WTC11 (cell line): ENCODE measurements around the gene TOMM40. TPM values are rescaled to one million over a fixed set of nuclear protein-coding genes. Genes with fewer than 3 reads are reported as not detected.

Experiments
- ATAC-seq: fragments of 200-7000 bp; cut with Tn5 transposase; 2 replicates; pipeline ENCODE4 v1.10.0; 2021; ENCODE audit warnings: mild to moderate bottlenecking, moderate library complexity
- CTCF ChIA-PET: fragments of 300-600 bp; sonication (Branson Sonifier 250); formaldehyde crosslinking; loops from one replicate; lab custom pipeline; 2021; ENCODE audit warnings: antibody characterized with exemption; lab: Charles Lee
- POLR2A ChIA-PET: fragments of 350-600 bp; sonication (Branson Sonifier 250); formaldehyde crosslinking; loops from one replicate; lab custom pipeline; 2021; ENCODE audit warnings: antibody characterized with exemption; lab: Charles Lee
- DNase-seq: peaks from one replicate; pipeline ENCODE4 v3.0.0; 2021; ENCODE audit warnings: low spot score
- H3K27ac Mint-ChIP-seq: 2 replicates; pipeline ENCODE4 v1.8.0; 2021; ENCODE audit warnings: mixed read lengths
- H3K27me3 Mint-ChIP-seq: 2 replicates; pipeline ENCODE4 v1.8.0; 2021; ENCODE audit warnings: low read depth, mild to moderate bottlenecking, moderate library complexity, mixed read lengths
- H3K36me3 Mint-ChIP-seq: 2 replicates; pipeline ENCODE4 v1.8.0; 2021; ENCODE audit warnings: mixed read lengths
- H3K4me1 Mint-ChIP-seq: 2 replicates; pipeline ENCODE4 v1.8.0; 2022; ENCODE audit warnings: mixed read lengths
- H3K4me3 Mint-ChIP-seq: 2 replicates; pipeline ENCODE4 v1.8.0; 2021; ENCODE audit warnings: mild to moderate bottlenecking, moderate library complexity, mixed read lengths
- H3K9me3 Mint-ChIP-seq: 2 replicates; pipeline ENCODE4 v1.8.0; 2021; ENCODE audit warnings: mixed read lengths
- ARID4B ChIP-seq: sonication (generic); formaldehyde crosslinking; IDR thresholded peaks from 2 replicates; pipeline ENCODE4 v1.8.0; 2023; ENCODE audit warnings: missing genetic modification reagents, mild to moderate bottlenecking, borderline replicate concordance
- ATF3 ChIP-seq: sonication (generic); formaldehyde crosslinking; conservative IDR thresholded peaks from 2 replicates; pipeline ENCODE4 v1.8.1; 2022; ENCODE audit warnings: mild to moderate bottlenecking, missing genetic modification reagents
- CBFB ChIP-seq: sonication (generic); formaldehyde crosslinking; IDR thresholded peaks from 2 replicates; pipeline ENCODE4 v1.8.1; 2022; ENCODE audit warnings: mild to moderate bottlenecking, low read depth, missing genetic modification reagents
- CTCF ChIP-seq: fragments of 200-600 bp; IDR thresholded peaks from 2 replicates; pipeline ENCODE4 v1.8.0; 2022; ENCODE audit warnings: antibody characterized with exemption
- E2F1 ChIP-seq: sonication (generic); formaldehyde crosslinking; IDR thresholded peaks from 2 replicates; pipeline ENCODE4 v1.8.0; 2022; ENCODE audit warnings: mild to moderate bottlenecking, missing genetic modification reagents
- JAZF1 ChIP-seq: fragments of 250-450 bp; sonication (Bioruptor Pico); IDR thresholded peaks from 2 replicates; pipeline ENCODE4 v1.9.0; 2021; ENCODE audit warnings: moderate library complexity, mild to moderate bottlenecking, inconsistent platforms
- NFATC4 ChIP-seq: fragments of 250-450 bp; sonication (Bioruptor Pico); IDR thresholded peaks from 2 replicates; pipeline ENCODE4 v1.9.0; 2021; ENCODE audit warnings: mild to moderate bottlenecking
- NFE2L1 ChIP-seq: sonication (generic); formaldehyde crosslinking; IDR thresholded peaks from 2 replicates; pipeline ENCODE4 v1.8.1; 2023; ENCODE audit warnings: missing genetic modification reagents
- RELA ChIP-seq: sonication (generic); formaldehyde crosslinking; IDR thresholded peaks from 2 replicates; pipeline ENCODE4 v1.8.1; 2022; ENCODE audit warnings: missing genetic modification reagents, mild to moderate bottlenecking, borderline replicate concordance
- RORB ChIP-seq: fragments of 250-450 bp; sonication (Bioruptor Pico); IDR thresholded peaks from 2 replicates; pipeline ENCODE4 v1.9.0; 2021; ENCODE audit warnings: mild to moderate bottlenecking
- SP1 ChIP-seq: sonication (generic); formaldehyde crosslinking; conservative IDR thresholded peaks from 2 replicates; pipeline ENCODE4 v1.8.1; 2022; ENCODE audit warnings: missing genetic modification reagents
- USF1 ChIP-seq: sonication (generic); formaldehyde crosslinking; IDR thresholded peaks from 2 replicates; pipeline ENCODE4 v1.8.0; 2022; ENCODE audit warnings: mild to moderate bottlenecking, missing genetic modification reagents
- ZNF232 ChIP-seq: sonication (generic); formaldehyde crosslinking; IDR thresholded peaks from 2 replicates; pipeline ENCODE4 v1.8.0; 2022; ENCODE audit warnings: mild to moderate bottlenecking, missing genetic modification reagents
- ZNF396 ChIP-seq: fragments of 250-450 bp; sonication (Bioruptor Pico); IDR thresholded peaks from 2 replicates; pipeline ENCODE4 v1.8.0; 2021; ENCODE audit warnings: mild to moderate bottlenecking, moderate library complexity, borderline replicate concordance
- ZNF416 ChIP-seq: fragments of 250-450 bp; sonication (Bioruptor Pico); IDR thresholded peaks from 2 replicates; pipeline ENCODE4 v1.9.0; 2021; ENCODE audit warnings: mild to moderate bottlenecking, inconsistent platforms
- ZNF425 ChIP-seq: fragments of 250-450 bp; sonication (Bioruptor Pico); conservative IDR thresholded peaks from 2 replicates; pipeline ENCODE4 v1.9.0; 2021; ENCODE audit warnings: mild to moderate bottlenecking
- ZSCAN18 ChIP-seq: fragments of 250-450 bp; sonication (Bioruptor Pico); IDR thresholded peaks from 2 replicates; pipeline ENCODE4 v2.1.2; 2022; ENCODE audit warnings: mild to moderate bottlenecking, moderate library complexity
- total RNA-seq: library from RNA; stranded (reverse); gene quantifications from 3 replicates; pipeline ENCODE4 v1.2.3, GENCODE V29; 2021

The TOMM40 gene
- total RNA-seq, 1 experiment from 2014 or later: 221 TPM

- ChIA-PET CTCF (no interaction called here), POLR2A (no interaction called here)
- H3K4me1 Mint-ChIP-seq: peaks cover 24% of the 10 kb centered on the region
- TF ChIP-seq ARID4B (no peak), ZNF425 (CRISPR knock-in tag) (no peak), CBFB (no peak), SP1 (CRISPR knock-in tag) (no peak)
- no peak for DNase-seq
- H3K36me3 Mint-ChIP-seq: peaks cover 52% of the 10 kb centered on the region
- no peak for ATAC-seq
- no peaks in the 10 kb centered on the region for H3K9me3 Mint-ChIP-seq
- peak overlapping the region; percentile 2; the same call in 1 of the 2 replicates for H3K27ac Mint-ChIP-seq
- no peaks in the 10 kb centered on the region for H3K27me3 Mint-ChIP-seq
- H3K4me3 Mint-ChIP-seq: no peak overlapping the region
These were observed 15.2 kb upstream of the TOMM40 start for GRCh38 chr19:44875666-44876451.

- ChIA-PET CTCF (interaction anchor here (1.6 to 2.4 kb wide), 2 partner anchors 27 to 93 kb away, joined by 5 to 6 read pairs; no protein-coding TSS in a partner anchor), POLR2A (interaction anchor here (0.6 kb wide), 1 partner anchor 28 kb away, joined by 4 read pairs; no protein-coding TSS in a partner anchor)
- ATAC-seq: no peak
- DNase-seq: no peak
- no peak overlapping the region for H3K4me3 Mint-ChIP-seq
- H3K27me3 Mint-ChIP-seq: no peaks in the 10 kb centered on the region
- no peaks in the 10 kb centered on the region for H3K9me3 Mint-ChIP-seq
- H3K27ac Mint-ChIP-seq: no peak overlapping the region
- peaks cover 28% of the 10 kb centered on the region for H3K4me1 Mint-ChIP-seq
- peaks cover 48% of the 10 kb centered on the region for H3K36me3 Mint-ChIP-seq
- TF ChIP-seq ZSCAN18 (CRISPR knock-in tag): no peak
- TF ChIP-seq ZNF232 (CRISPR knock-in tag): no peak
- no peak for TF ChIP-seq JAZF1 (CRISPR knock-in tag)
- no peak for TF ChIP-seq ZNF396 (CRISPR knock-in tag)
- TF ChIP-seq RELA (CRISPR knock-in tag): no peak
- TF ChIP-seq ZNF425 (CRISPR knock-in tag): no peak
- no peak for TF ChIP-seq RORB (CRISPR knock-in tag)
- TF ChIP-seq E2F1 (CRISPR knock-in tag): no peak
- TF ChIP-seq ZNF416 (CRISPR knock-in tag): no peak
- no peak for TF ChIP-seq USF1 (CRISPR knock-in tag)
- TF ChIP-seq NFE2L1 (CRISPR knock-in tag): no peak
- no peak for TF ChIP-seq CTCF
- no peak for TF ChIP-seq NFATC4 (CRISPR knock-in tag)
- no peak for TF ChIP-seq ATF3 (CRISPR knock-in tag)
These were observed 14.0 kb upstream of the TOMM40 start for GRCh38 chr19:44876930-44877535.
